ENCODE results near the gene FAM110C. TPM values are rescaled to one million over a fixed set of nuclear protein-coding genes. Genes with fewer than 3 reads are reported as not detected.
A peak's percentile ranks its signal among the peaks of the same experiment; 100 is the strongest.
"Not testable (repeated sequence)": the region's sequence is repeated elsewhere in the genome, so short reads cannot be mapped to it uniquely, and the experiment has no call there.

Gene FAM110C
- total and polyA plus RNA-seq, 9 of the 15 experiments (the other 6 are each of a cell fraction or from before 2014, with no cell fraction given): not detected

- POLR2A ChIA-PET; H3K4me2 ChIP-seq (ENCODE audit: insufficient read depth, low read length); H3K79me2 ChIP-seq (ENCODE audit: control insufficient read depth, insufficient read depth, low read length); H3K9me1 ChIP-seq (ENCODE audit: control insufficient read depth, insufficient read depth, low read length); H3K36me3 ChIP-seq (ENCODE audit: control insufficient read depth, insufficient read depth, low read length); H3K4me1 ChIP-seq (replicated peaks in 1 of 2; ENCODE audit: control insufficient read depth in 2 of 2, insufficient read depth in 2 of 2, low read length in 2 of 2); CTCF ChIA-PET (ENCODE audit: low intra/inter-chr PET ratio); in situ Hi-C loops (cut with MboI); H3K4me3 ChIP-seq; H3K9ac ChIP-seq (ENCODE audit: insufficient read depth in 1 of 2, low read depth in 2 of 2, low read length in 2 of 2); H3K9me3 ChIP-seq (replicated peaks; ENCODE audit: control insufficient read depth, insufficient read depth, low read depth, low read length); BruUV-seq (replicated peaks); DNase-seq (ENCODE audit: extremely low read depth in 1 of 4, low spot score in 3 of 4); H4K20me1 ChIP-seq (replicated peaks; ENCODE audit: control insufficient read depth, insufficient read depth, low read length); ATAC-seq; H3K27ac ChIP-seq (ENCODE audit: extremely low read depth, low read depth, low read length); intact Hi-C loops (cut with micrococcal nuclease): not testable (repeated sequence)
- H3K27me3 ChIP-seq (ENCODE audit: control insufficient read depth in 2 of 2, insufficient read depth in 2 of 2, low read length in 2 of 2): peaks cover 7 to 13% of the 10 kb centered on the region in 2 experiments; a peak in 4 of 5 replicates
- peak overlapping the region; percentile 65; the same call in 1 of the 2 replicates for H2AFZ ChIP-seq (ENCODE audit: low read depth, low read length)
- peak; percentile 85 for FAIRE-seq
- WGBS (ENCODE audit: insufficient coverage, low coverage, missing lambda C conversion rate): 1% methylated on average over 5 of the region's 5 CpGs
Observed at GRCh38 chr2:68637-69036, 22.3 kb upstream of the FAM110C start.

- H3K9me1 ChIP-seq (ENCODE audit: control insufficient read depth, insufficient read depth, low read length): no peaks in the 10 kb centered on the region
- in situ Hi-C loops (cut with MboI) (no loop called here), intact Hi-C loops (cut with micrococcal nuclease) (no loop called here)
- 8% methylated on average over 14 of the region's 17 CpGs for WGBS (ENCODE audit: insufficient coverage, low coverage, missing lambda C conversion rate)
- no peak for FAIRE-seq
- no peak overlapping the region for H3K9ac ChIP-seq (ENCODE audit: insufficient read depth in 1 of 2, low read depth in 2 of 2, low read length in 2 of 2)
- peaks cover 7 to 13% of the 10 kb centered on the region in 2 experiments; a peak in 4 of 5 replicates for H3K27me3 ChIP-seq (ENCODE audit: control insufficient read depth in 2 of 2, insufficient read depth in 2 of 2, low read length in 2 of 2)
- no peak overlapping the region for H2AFZ ChIP-seq (ENCODE audit: low read depth, low read length)
- no peaks in the 10 kb centered on the region for H3K36me3 ChIP-seq (ENCODE audit: control insufficient read depth, insufficient read depth, low read length)
- no peaks in the 10 kb centered on the region for H3K79me2 ChIP-seq (ENCODE audit: control insufficient read depth, insufficient read depth, low read length)
- no peak for DNase-seq (ENCODE audit: extremely low read depth in 1 of 4, low spot score in 3 of 4)
- H3K4me1 ChIP-seq (replicated peaks in 1 of 2; ENCODE audit: control insufficient read depth in 2 of 2, insufficient read depth in 2 of 2, low read length in 2 of 2): peaks cover 0 to 5% of the 10 kb centered on the region in 2 experiments; a peak in 4 of 5 replicates
- no peak overlapping the region for H3K4me3 ChIP-seq
- no peaks in the 10 kb centered on the region for H4K20me1 ChIP-seq (replicated peaks; ENCODE audit: control insufficient read depth, insufficient read depth, low read length)
- H3K27ac ChIP-seq (ENCODE audit: extremely low read depth, low read depth, low read length): no peak overlapping the region
- no peak for ATAC-seq
- CTCF ChIA-PET (ENCODE audit: low intra/inter-chr PET ratio): no interaction called here
- POLR2A ChIA-PET: no interaction called here
- H3K9me3 ChIP-seq (replicated peaks; ENCODE audit: control insufficient read depth, insufficient read depth, low read depth, low read length): no peaks in the 10 kb centered on the region
- no TSS peak for BruUV-seq (replicated peaks)
- no peak overlapping the region; the same call in 1 of the 2 replicates for H3K4me2 ChIP-seq (ENCODE audit: insufficient read depth, low read length)
- TF ChIP-seq MGA (IDR thresholded peaks at IDR 0.05): peak; percentile 16; the same call in 1 of the 2 replicates
Observed at GRCh38 chr2:66853-67252, 20.5 kb upstream of the FAM110C start.

Measured in K562 (cell line).